Naive thymus-derived CD8-positive, alpha-beta T cell (primary cell): Measurements from ENCODE around the gene AGPAT4. TPM values are rescaled to one million over a fixed set of nuclear protein-coding genes. Genes with fewer than 3 reads are reported as not detected.

Experiments used
- ATAC-seq, 2 donors: fragments of 150-1000 bp; cut with Tn5 transposase in 1 of 2; sonication (Bioruptor Pico), chemical (Tn5 transposase) in 1 of 2; 1 replicate in 1 of 2; 2 replicates in 1 of 2; pipeline ENCODE4 v1.10.0; 2021; ENCODE audit warnings: mild to moderate bottlenecking in 2 of 2, moderate library complexity in 2 of 2
- POLR2A ChIA-PET: fragments of 350-600 bp; sonication (Branson Sonifier 250); formaldehyde crosslinking; loops from one replicate; lab custom pipeline; 2021; ENCODE audit warnings: antibody characterized with exemption; lab: Charles Lee
- DNase-seq, 10 donors: peaks; one replicate each; pipeline versions ENCODE4 v3.0.0 to v3.0.0-alpha.2; 2020 to 2022
- H3K27ac Mint-ChIP-seq, 10 donors: one replicate each; pipeline ENCODE4 v1.8.0; 2020 to 2022; ENCODE audit warnings: mild to moderate bottlenecking in 10 of 10, mixed read lengths in 10 of 10, moderate library complexity in 4 of 10, inconsistent platforms in 1 of 10
- H3K27me3 Mint-ChIP-seq, 5 donors: one replicate each; pipeline ENCODE4 v1.8.0; 2021 to 2022; ENCODE audit warnings: mixed read lengths in 5 of 5
- H3K36me3 Mint-ChIP-seq, 3 donors: one replicate each; pipeline ENCODE4 v1.8.0; 2020 to 2022; ENCODE audit warnings: mixed read lengths in 3 of 3, mild to moderate bottlenecking in 2 of 3, inconsistent platforms in 1 of 3
- H3K4me1 Mint-ChIP-seq, 4 donors: one replicate each; pipeline ENCODE4 v1.8.0; 2021 to 2022; ENCODE audit warnings: mixed read lengths in 4 of 4
- H3K4me3 Mint-ChIP-seq, 10 donors: one replicate each; pipeline ENCODE4 v1.8.0; 2020 to 2022; ENCODE audit warnings: mild to moderate bottlenecking in 10 of 10, mixed read lengths in 10 of 10, moderate library complexity in 6 of 10, inconsistent platforms in 1 of 10
- H3K9me3 Mint-ChIP-seq, 9 donors: one replicate each; pipeline ENCODE4 v1.8.0; 2020 to 2022; ENCODE audit warnings: mixed read lengths in 9 of 9, mild to moderate bottlenecking in 3 of 9, inconsistent platforms in 1 of 9, moderate library complexity in 1 of 9
- polyA plus RNA-seq, 3 donors: library from polyadenylated mRNA; unstranded; fragments of 300-500 nt; fragmentation: Illumina TruSeq; gene quantifications; one replicate each; pipeline ENCODE4 v1.2.3, GENCODE V29; 2021
- total RNA-seq, 8 experiments: library from RNA in 2 of 8; stranded (reverse) in 2 of 8; gene quantifications; one replicate each; pipeline ENCODE4 v1.2.3 and lab custom pipeline; 2021 to 2026

The AGPAT4 gene
- total and polyA plus RNA-seq, 5 experiments from 2014 or later, result 0.85 to 4.0 (median 2.0) TPM

GRCh38 chr6:161245363-161245762 lies 28.5 kb downstream of the AGPAT4 start:
- H3K9me3 Mint-ChIP-seq, result no peaks in the 10 kb centered on the region
- no peaks in the 10 kb centered on the region for H3K27me3 Mint-ChIP-seq
- ATAC-seq, result no peak
- peak overlapping the region in 2 of 10 donors; percentile 16 to 63 for H3K27ac Mint-ChIP-seq
- POLR2A ChIA-PET, result no interaction called here
- no peak for DNase-seq
- peaks cover 0 to 22% (median 5%) of the 10 kb centered on the region in 4 donors for H3K4me1 Mint-ChIP-seq
- no peak overlapping the region for H3K4me3 Mint-ChIP-seq
- H3K36me3 Mint-ChIP-seq, result no peaks in the 10 kb centered on the region

GRCh38 chr6:161244725-161245124 lies 29.1 kb downstream of the AGPAT4 start:
- POLR2A ChIA-PET, result no interaction called here
- ATAC-seq, result no peak
- Mint-ChIP-seq H3K36me3 (no peaks in the 10 kb centered on the region), H3K27me3 (no peaks in the 10 kb centered on the region), H3K27ac (peak overlapping the region in 2 of 10 donors; percentile 40 to 63), H3K9me3 (no peaks in the 10 kb centered on the region), H3K4me1 (peaks cover 0 to 22% (median 5%) of the 10 kb centered on the region in 4 donors), H3K4me3 (no peak overlapping the region)
- DNase-seq, result no peak

DNA sequence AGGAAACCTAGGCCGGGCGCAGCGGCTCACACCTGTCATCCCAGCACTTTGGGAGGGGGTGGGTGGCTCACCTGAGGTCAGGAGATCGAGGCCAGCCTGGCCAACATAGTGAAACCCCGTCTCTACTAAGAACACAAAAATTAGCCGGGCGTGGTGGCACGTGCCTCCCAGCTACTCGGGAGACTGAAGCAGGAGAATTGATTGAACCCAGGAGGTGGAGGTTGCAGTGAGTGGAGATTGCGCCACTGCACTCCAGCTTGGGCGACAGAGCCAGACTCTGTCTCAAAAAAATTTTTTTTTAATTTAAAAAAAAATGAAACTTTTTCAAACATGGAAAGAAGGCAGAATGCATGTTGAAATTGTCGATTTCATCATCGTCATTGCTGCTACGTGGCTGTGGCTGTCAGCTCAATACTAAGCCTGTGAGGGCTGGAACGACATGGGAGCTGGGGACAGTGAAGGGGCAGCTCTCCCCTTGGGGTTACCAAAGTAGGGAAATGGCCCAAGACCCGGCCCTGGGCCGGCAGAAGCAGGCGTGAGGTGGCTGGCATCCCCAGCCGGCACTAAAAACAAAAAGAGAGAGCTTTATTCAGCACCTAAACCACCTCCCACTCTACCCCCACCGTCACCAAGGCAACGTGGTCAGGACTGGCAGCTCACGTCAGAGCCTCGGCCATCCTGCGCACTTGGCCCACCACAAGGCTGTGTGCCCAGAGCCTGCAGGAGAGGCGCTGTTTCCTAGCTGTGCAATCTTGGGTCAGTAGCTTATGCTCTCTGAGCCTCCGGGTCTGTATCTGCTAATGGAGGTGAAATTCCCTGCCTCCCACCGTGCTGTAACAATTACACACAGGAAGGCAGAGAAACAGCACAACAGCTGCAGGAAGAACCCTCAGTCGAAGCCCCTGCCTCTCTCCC lies 30.8 kb downstream of the AGPAT4 start:
- Mint-ChIP-seq H3K36me3 (no peaks in the 10 kb centered on the region), H3K27me3 (no peaks in the 10 kb centered on the region), H3K9me3 (no peaks in the 10 kb centered on the region), H3K4me1 (peaks cover 0 to 22% (median 5%) of the 10 kb centered on the region in 4 donors), H3K4me3 (peak overlapping the region in 1 of 10 donors; percentile 72), H3K27ac (peak overlapping the region in 3 of 10 donors; percentile 59 to 86 (median 76))
- POLR2A ChIA-PET, result no interaction called here
- peak; percentile 72 to 77 for ATAC-seq
- DNase-seq, result peak; percentile 15 to 72 (median 38)

DNA sequence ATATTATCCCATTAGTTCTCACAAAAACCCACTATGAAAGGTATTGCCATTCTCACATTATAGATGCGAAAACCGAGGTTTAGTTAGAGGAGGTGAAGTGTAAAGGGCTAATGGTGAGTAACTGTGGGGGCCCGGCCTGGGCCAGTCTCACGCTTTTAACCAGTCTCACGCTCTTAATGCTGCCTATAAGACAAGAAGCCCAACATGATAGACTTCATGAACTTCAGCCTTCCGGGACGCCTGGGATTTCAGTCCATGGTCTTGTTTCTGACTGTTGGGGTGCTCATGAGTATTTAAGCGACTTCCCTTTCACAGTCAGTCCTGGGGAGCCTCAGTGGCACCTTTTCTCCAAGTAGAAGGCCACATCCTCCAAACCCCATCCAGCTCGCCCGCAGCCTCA lies 31.7 kb downstream of the AGPAT4 start:
- Mint-ChIP-seq H3K27ac (peak overlapping the region in 3 of 10 donors; percentile 8 to 86 (median 38)), H3K4me3 (peak overlapping the region in 1 of 10 donors; percentile 31), H3K36me3 (no peaks in the 10 kb centered on the region), H3K4me1 (peaks cover 0 to 22% (median 5%) of the 10 kb centered on the region in 4 donors), H3K27me3 (no peaks in the 10 kb centered on the region), H3K9me3 (no peaks in the 10 kb centered on the region)
- ATAC-seq (no peak), DNase-seq (no peak)
- POLR2A ChIA-PET, result no interaction called here

DNA sequence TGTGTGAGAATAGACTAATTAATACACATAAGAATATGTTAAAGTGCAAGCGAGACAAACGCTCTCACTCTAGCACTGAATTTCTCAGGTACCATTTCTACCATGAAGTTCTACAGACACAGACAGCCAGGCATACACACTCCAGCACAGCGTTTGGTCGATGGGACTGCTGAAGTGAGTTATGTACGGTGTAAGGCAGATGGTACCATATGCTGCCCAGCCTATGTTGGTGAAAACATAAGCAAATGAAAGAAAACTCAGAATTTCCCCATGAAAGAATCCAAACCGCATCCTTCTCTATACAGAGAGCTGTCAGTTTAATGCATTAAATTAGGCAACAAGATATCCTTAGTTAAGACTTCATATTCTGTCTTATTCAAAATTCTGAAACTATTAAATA lies 34.9 kb downstream of the AGPAT4 start:
- peaks cover 0 to 21% (median 6%) of the 10 kb centered on the region in 4 donors for H3K4me1 Mint-ChIP-seq
- no peak overlapping the region for H3K4me3 Mint-ChIP-seq
- ATAC-seq (no peak), DNase-seq (no peak)
- no peaks in the 10 kb centered on the region for H3K27me3 Mint-ChIP-seq
- POLR2A ChIA-PET, result no interaction called here
- no peak overlapping the region for H3K27ac Mint-ChIP-seq
- H3K36me3 Mint-ChIP-seq, result peaks cover 0 to 3% (median 0%) of the 10 kb centered on the region in 3 donors
- H3K9me3 Mint-ChIP-seq, result no peaks in the 10 kb centered on the region

DNA sequence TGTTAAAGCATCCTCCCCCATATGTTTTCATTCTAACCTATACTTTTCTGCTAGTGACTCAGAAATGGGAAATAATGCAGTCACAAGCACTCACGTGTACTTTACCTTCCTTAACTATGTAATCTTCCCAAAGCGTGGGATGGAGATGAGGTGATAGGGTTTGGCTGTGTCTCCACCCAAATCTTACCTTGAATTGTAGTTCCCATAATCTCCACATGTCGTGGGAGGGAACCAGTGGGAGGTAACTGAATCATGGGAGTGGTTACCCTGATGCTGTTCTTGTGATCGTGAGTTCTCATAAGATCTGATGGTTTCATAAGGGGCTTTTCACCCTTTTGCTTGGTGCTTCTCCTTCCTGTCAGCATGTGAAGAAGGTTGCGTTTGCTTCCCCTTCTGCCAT lies 35.4 kb downstream of the AGPAT4 start:
- POLR2A ChIA-PET, result no interaction called here
- peaks cover 0 to 3% (median 0%) of the 10 kb centered on the region in 3 donors for H3K36me3 Mint-ChIP-seq
- H3K27me3 Mint-ChIP-seq, result no peaks in the 10 kb centered on the region
- no peak for ATAC-seq
- no peak for DNase-seq
- H3K4me1 Mint-ChIP-seq, result peaks cover 0 to 16% (median 3%) of the 10 kb centered on the region in 4 donors
- H3K9me3 Mint-ChIP-seq, result no peaks in the 10 kb centered on the region
- no peak overlapping the region for H3K4me3 Mint-ChIP-seq
- H3K27ac Mint-ChIP-seq, result no peak overlapping the region

DNA sequence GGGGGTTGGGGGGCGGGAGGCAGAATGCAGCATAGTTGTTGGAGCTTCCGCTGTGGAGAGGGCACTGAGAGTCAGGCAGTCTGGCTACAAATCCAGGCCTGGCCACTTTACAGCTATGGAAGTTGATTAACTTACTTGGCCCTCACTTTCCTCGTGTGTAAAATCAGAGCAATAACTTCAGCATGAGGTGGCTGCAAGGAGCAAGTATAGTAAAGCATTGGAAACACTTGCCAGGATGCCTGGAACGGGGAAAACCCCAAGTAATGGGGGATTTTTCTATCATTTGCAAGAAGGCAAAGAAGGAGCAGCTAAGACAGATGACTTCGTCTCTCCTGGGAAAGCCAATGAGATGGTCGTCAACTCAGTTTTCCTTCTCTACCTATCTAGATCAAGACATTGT lies 35.8 kb downstream of the AGPAT4 start:
- POLR2A ChIA-PET, result no interaction called here
- no peak for ATAC-seq
- H3K27ac Mint-ChIP-seq, result no peak overlapping the region
- H3K9me3 Mint-ChIP-seq, result no peaks in the 10 kb centered on the region
- no peak for DNase-seq
- H3K4me3 Mint-ChIP-seq, result no peak overlapping the region
- no peaks in the 10 kb centered on the region for H3K27me3 Mint-ChIP-seq
- H3K4me1 Mint-ChIP-seq, result peaks cover 0 to 14% (median under 1%) of the 10 kb centered on the region in 4 donors
- peaks cover 0 to 3% (median 0%) of the 10 kb centered on the region in 3 donors for H3K36me3 Mint-ChIP-seq

- no peaks in the 10 kb centered on the region for H3K27me3 Mint-ChIP-seq
- peaks cover 0 to 3% (median 0%) of the 10 kb centered on the region in 3 donors for H3K36me3 Mint-ChIP-seq
- no peak for ATAC-seq
- no peak overlapping the region for H3K27ac Mint-ChIP-seq
- no peak for DNase-seq
- no peaks in the 10 kb centered on the region for H3K9me3 Mint-ChIP-seq
- POLR2A ChIA-PET, result no interaction called here
- H3K4me1 Mint-ChIP-seq, result peaks cover 0 to 9% (median under 1%) of the 10 kb centered on the region in 4 donors
- no peak overlapping the region for H3K4me3 Mint-ChIP-seq
These were observed 36.7 kb downstream of the AGPAT4 start for GRCh38 chr6:161237176-161237575.

DNA sequence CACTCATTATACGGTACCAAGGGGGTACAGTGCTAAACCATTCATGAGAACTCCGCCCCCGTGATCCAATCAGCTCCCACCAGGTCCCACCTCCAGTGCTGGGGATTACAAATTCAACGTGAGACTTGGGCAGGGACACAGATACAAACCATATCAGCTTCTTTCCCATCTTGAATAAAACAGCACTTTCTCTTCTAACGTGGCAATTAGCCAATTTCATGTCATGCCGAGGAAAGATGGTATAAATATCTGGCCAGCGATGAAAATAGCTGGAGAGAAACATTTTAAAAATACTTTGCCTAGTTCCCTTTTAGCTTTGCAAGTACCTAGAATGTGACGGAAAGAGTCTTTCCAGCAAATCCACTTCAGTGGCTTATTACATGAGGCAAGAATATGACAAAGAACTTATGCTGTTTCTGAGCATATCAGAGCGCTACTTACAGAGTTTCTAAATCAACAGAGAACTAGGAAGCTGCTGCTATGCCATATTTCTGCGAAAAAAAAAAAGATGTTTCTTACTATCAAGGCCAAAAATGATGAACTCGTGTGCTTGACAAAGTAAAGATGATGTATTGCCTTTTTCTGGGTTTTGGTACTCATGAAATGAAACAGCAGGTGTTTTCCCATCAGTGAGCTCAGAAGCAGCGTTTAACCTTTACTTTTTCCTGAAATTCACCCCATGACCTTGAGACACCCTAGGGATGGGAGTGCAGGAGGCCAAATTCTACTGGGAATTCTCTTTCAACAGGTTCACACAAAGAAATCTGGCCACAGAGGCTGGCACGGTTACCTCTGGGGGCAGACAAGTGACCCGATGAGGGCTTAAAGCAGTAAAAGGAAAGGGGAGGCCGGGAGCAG lies 37.9 kb downstream of the AGPAT4 start:
- Mint-ChIP-seq H3K36me3 (peaks cover 0 to 10% (median 5%) of the 10 kb centered on the region in 3 donors), H3K27ac (no peak overlapping the region), H3K9me3 (no peaks in the 10 kb centered on the region), H3K27me3 (no peaks in the 10 kb centered on the region), H3K4me3 (no peak overlapping the region), H3K4me1 (peaks cover 0 to 2% (median 0%) of the 10 kb centered on the region in 4 donors)
- ATAC-seq (no peak), DNase-seq (no peak)
- POLR2A ChIA-PET, result no interaction called here

- ATAC-seq (no peak), DNase-seq (no peak)
- POLR2A ChIA-PET, result no interaction called here
- Mint-ChIP-seq H3K27ac (peak overlapping the region in 1 of 10 donors; percentile 17), H3K4me1 (peaks cover 0 to 2% (median 0%) of the 10 kb centered on the region in 4 donors), H3K4me3 (no peak overlapping the region), H3K9me3 (no peaks in the 10 kb centered on the region), H3K27me3 (no peaks in the 10 kb centered on the region), H3K36me3 (peaks cover 0 to 12% (median 5%) of the 10 kb centered on the region in 3 donors)
These were observed 39.7 kb downstream of the AGPAT4 start for GRCh38 chr6:161233986-161234661.

GRCh38 chr6:161232467-161232866 lies 41.4 kb downstream of the AGPAT4 start:
- no peak for DNase-seq
- Mint-ChIP-seq H3K4me1 (peaks cover 0 to 11% (median 6%) of the 10 kb centered on the region in 4 donors), H3K4me3 (no peak overlapping the region), H3K9me3 (no peaks in the 10 kb centered on the region), H3K27ac (no peak overlapping the region), H3K27me3 (no peaks in the 10 kb centered on the region), H3K36me3 (peaks cover 0 to 12% (median 5%) of the 10 kb centered on the region in 3 donors)
- ATAC-seq, result no peak
- POLR2A ChIA-PET, result no interaction called here

DNA sequence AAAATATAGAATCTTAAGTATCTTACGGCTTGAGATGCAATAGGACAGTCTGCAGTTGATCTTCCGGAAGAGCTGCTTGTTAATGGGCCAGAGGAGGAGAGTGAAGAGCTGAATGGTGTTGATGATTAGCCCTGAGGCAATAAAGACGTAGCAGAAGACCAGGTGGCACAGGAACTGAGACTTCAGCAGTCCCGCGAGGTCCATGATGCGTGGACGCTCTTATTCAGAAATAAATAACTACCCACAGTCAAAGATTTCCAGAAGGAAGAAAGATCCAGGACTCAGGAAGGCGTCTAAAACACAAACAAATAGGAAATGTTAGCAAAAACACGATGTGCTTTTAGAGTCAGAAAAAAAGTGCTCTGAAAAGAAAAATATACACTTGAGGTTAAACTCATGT lies 41.9 kb downstream of the AGPAT4 start:
- Mint-ChIP-seq H3K9me3 (no peaks in the 10 kb centered on the region), H3K4me1 (peaks cover under 1 to 15% (median 8%) of the 10 kb centered on the region in 4 donors), H3K27ac (no peak overlapping the region), H3K36me3 (peaks cover 0 to 12% (median 5%) of the 10 kb centered on the region in 3 donors), H3K4me3 (no peak overlapping the region), H3K27me3 (no peaks in the 10 kb centered on the region)
- ATAC-seq (no peak), DNase-seq (no peak)
- POLR2A ChIA-PET, result no interaction called here
